Body of pancreas (tissue), 4 donors: Measurements from ENCODE around the gene TMED4.

Experiments
- CTCF ChIP-seq, 7 experiments: fragments of 450-650 bp in 4 of 7; fragments of 200-600 bp in 3 of 7; sonication (generic) in 3 of 7; IDR thresholded peaks; one replicate each; pipeline ENCODE4 v1.5.1; 2016 to 2019; ENCODE audit warnings: antibody characterized with exemption in 7 of 7
- POLR2A ChIP-seq, 3 donors: fragments of 450-650 bp; IDR thresholded peaks; one replicate each; pipeline ENCODE4 v1.6.1; 2016; ENCODE audit warnings: antibody characterized with exemption in 3 of 3, mild to moderate bottlenecking in 2 of 3

GRCh38 chr7:44575054-44575453 lies 7.0 kb downstream of the TMED4 start:
- TF ChIP-seq CTCF (IDR thresholded peaks at IDR 0.05) (no peak), POLR2A (IDR thresholded peaks at IDR 0.05) (no peak)
